Fibroblast of pulmonary artery (primary cell): Measurements from ENCODE around the gene WFDC5.

ENCODE experiments used
- DNase-seq: peaks from one replicate; pipeline ENCODE4 v3.0.0-alpha.2; 2010; ENCODE audit warnings: low read depth
- H3K4me3 ChIP-seq: replicated peaks from 2 replicates; pipeline ENCODE4 v1.5.1; 2011; ENCODE audit warnings: low read depth, mild to moderate bottlenecking, control low read depth, low read length, moderate library complexity
- TF ChIP-seq, protein P1 (sequence below): IDR thresholded peaks from 2 replicates; pipeline ENCODE4 v1.5.1; 2011; ENCODE audit warnings: mild to moderate bottlenecking, control low read depth, low read length, inconsistent platforms; ENCODE audit errors: missing control alignments

WFDC5 gene

DNA sequence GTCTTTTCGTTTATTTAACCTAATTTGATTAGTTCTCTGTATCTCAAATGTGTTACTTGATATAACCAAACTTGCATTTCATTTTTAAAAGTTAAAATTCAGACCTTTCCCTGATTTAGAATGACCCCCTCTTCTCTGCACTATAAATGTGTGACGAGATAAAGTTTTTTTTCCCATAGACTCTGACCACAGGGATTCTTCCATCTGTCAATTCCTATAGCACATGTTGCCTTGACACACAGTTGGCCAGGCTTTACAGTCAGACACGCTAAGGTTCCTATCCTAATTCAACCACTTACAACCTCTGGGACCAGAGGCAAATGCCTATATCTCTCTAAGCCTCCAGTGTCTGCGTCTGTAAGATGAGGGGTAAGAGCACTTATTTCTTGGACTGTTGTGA is 54.7 kb downstream of the WFDC5 start:
- DNase-seq: no peak
- TF ChIP-seq, protein P1, sequence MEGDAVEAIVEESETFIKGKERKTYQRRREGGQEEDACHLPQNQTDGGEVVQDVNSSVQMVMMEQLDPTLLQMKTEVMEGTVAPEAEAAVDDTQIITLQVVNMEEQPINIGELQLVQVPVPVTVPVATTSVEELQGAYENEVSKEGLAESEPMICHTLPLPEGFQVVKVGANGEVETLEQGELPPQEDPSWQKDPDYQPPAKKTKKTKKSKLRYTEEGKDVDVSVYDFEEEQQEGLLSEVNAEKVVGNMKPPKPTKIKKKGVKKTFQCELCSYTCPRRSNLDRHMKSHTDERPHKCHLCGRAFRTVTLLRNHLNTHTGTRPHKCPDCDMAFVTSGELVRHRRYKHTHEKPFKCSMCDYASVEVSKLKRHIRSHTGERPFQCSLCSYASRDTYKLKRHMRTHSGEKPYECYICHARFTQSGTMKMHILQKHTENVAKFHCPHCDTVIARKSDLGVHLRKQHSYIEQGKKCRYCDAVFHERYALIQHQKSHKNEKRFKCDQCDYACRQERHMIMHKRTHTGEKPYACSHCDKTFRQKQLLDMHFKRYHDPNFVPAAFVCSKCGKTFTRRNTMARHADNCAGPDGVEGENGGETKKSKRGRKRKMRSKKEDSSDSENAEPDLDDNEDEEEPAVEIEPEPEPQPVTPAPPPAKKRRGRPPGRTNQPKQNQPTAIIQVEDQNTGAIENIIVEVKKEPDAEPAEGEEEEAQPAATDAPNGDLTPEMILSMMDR: no peak
- no peak overlapping the region for H3K4me3 ChIP-seq
